Transverse colon (tissue), 4 donors: ENCODE results near the gene TSPYL4. TPM values are rescaled to one million over a fixed set of nuclear protein-coding genes. Genes with fewer than 3 reads are reported as not detected.

Experiments used
- DNase-seq: peaks from one replicate; pipeline ENCODE4 v3.0.0-alpha.2; 2019
- H3K27ac ChIP-seq, 4 donors: fragments of 200-600 bp; sonication (generic); 2 replicates each; pipeline ENCODE4 v1.5.1; 2016 to 2018; ENCODE audit warnings: inconsistent platforms in 4 of 4
- H3K27me3 ChIP-seq: fragments of 200-600 bp; sonication (generic); 2 replicates; pipeline ENCODE4 v1.5.1; 2017; ENCODE audit warnings: inconsistent platforms
- H3K36me3 ChIP-seq, 4 donors: fragments of 200-600 bp; sonication (generic); 2 replicates each; pipeline ENCODE4 v1.5.1; 2017 to 2019; ENCODE audit warnings: inconsistent platforms in 4 of 4
- H3K4me1 ChIP-seq, 4 donors: fragments of 200-600 bp; sonication (generic); 2 replicates each; pipeline ENCODE4 v1.5.1; 2017 to 2020; ENCODE audit warnings: inconsistent platforms in 4 of 4
- H3K4me3 ChIP-seq, 4 donors: fragments of 200-600 bp; sonication (generic); 1 replicate in 1 of 4; 2 replicates in 3 of 4; pipeline versions ENCODE4 v1.5.1 to v1.6.1; 2017 to 2019; ENCODE audit warnings: inconsistent platforms in 4 of 4
- H3K9me3 ChIP-seq, 2 donors: fragments of 200-600 bp; sonication (generic); 2 replicates each; pipeline ENCODE4 v1.5.1; 2017 to 2019; ENCODE audit warnings: inconsistent platforms in 2 of 2
- CTCF ChIP-seq, 5 experiments: fragments of 200-600 bp in 3 of 5; fragments of 450-650 bp in 2 of 5; sonication (generic) in 3 of 5; IDR thresholded peaks; 1 replicate in 2 of 5; 2 replicates in 3 of 5; pipeline ENCODE4 v1.5.1; 2016 to 2017; ENCODE audit warnings: antibody characterized with exemption in 5 of 5, inconsistent platforms in 3 of 5, mild to moderate bottlenecking in 2 of 5, moderate library complexity in 1 of 5
- EP300 ChIP-seq: sonication (generic); formaldehyde crosslinking; IDR thresholded peaks from one replicate; pipeline ENCODE4 v1.6.1; 2017; ENCODE audit warnings: antibody characterized with exemption, low read depth
- POLR2A ChIP-seq: fragments of 450-650 bp; IDR thresholded peaks from one replicate; pipeline ENCODE4 v1.6.1; 2016; ENCODE audit warnings: antibody characterized with exemption, mild to moderate bottlenecking, moderate library complexity
- POLR2AphosphoS5 ChIP-seq, 3 donors: sonication (generic); formaldehyde crosslinking; IDR thresholded peaks; one replicate each; pipeline ENCODE4 v1.6.1; 2016; ENCODE audit warnings: antibody characterized with exemption in 3 of 3
- WGBS, 2 donors: methylation state at CpG; one replicate each; pipeline ENCODE4 v1.1.5; 2018; ENCODE audit warnings: low coverage in 1 of 2; 5-methylcytosine and 5-hydroxymethylcytosine counted together
- in situ Hi-C, 4 donors: fragments of 200-750 bp; cut with MboI; loops; one replicate each; pipeline versions ENCODE4 v1.15.0 to v1.15.1; 2017; ENCODE audit warnings: low sequenced_read_pairs in 3 of 4, low pct_ligation_motif_present in 1 of 4, low pct_unique_long_range_greater_than_20kb in 1 of 4
- intact Hi-C: fragments of 100-400 bp; cut with DNase I; formaldehyde crosslinking; loops from one replicate; pipeline ENCODE4 v1.15.1; 2023; ENCODE audit warnings: low total_unique reads
- total RNA-seq, 4 donors: library from RNA; depleted of rRNA; stranded (reverse); fragments of >200 nt; gene quantifications; one replicate each; pipeline ENCODE4 v1.1.0, GENCODE V29; 2016

TSPYL4 gene
- total RNA-seq, 4 donors from 2014 or later = 3.0 to 7.8 (median 6.4) TPM

DNA sequence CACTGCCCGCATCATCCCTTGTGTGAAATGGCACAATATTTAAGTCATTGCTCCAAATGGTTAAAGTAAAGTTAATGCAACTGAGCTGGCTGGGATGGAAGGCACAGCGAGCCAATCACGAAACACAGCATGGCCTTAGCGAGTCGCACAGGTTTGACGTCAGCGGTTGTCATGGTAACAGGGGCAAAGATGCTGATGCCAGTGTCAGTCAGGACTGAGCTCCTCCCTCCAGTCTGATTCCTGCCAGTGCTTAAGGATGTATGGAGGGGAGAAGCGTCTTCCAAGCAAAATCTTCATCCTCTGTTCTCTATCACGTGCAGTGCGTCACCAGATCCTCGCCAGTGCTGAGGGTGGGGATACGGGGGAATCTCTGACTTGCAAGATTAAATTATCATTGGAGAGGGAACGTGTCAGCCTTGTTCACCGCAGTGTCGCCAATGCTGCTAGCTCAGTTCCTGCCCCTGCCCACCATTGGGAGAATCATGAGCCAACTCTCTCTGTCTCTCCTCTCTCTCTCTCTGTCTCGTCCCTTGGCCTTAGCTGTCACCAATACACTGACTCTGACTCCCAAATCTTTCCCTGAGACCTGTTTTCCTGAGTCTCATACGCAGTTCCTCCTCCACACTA, 24.5 kb downstream of the TSPYL4 start:
- Histone ChIP-seq H3K36me3 (no peaks in the 10 kb centered on the region), H3K27ac (peak overlapping the region in 1 of 4 donors; percentile 6), H3K4me3 (no peak overlapping the region), H3K27me3 (no peaks in the 10 kb centered on the region), H3K9me3 (no peaks in the 10 kb centered on the region), H3K4me1 (no peaks in the 10 kb centered on the region)
- peak; percentile 65 for DNase-seq
- TF ChIP-seq POLR2A (no peak), CTCF (IDR thresholded peaks at IDR 0.05) (no peak), EP300 (no peak), POLR2AphosphoS5 (IDR thresholded peaks at IDR 0.05) (no peak)
- 66 to 89% methylated on average over 8 to 17 of the region's 17 CpGs for WGBS, 2 donors
- intact Hi-C loops = no loop called here
- in situ Hi-C loops = no loop called here

DNA sequence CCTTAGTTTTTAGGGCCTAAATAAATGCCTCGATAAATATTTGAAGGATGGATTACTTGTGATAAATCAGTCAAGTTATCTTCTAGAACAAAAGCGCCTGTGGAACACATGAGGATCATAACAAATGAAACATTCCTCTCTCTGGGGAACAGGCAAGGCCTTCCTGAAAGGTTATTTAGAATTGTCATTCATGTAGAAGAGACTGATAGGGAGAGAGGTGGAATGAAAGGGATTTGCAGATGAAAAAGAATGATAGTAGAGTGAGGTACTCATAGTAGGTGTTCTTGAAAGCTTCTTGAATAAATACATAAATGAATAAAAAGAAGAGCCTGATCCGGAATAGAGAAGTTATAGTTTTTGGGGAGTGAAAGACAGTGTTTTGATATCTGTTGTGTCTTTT, 30.5 kb downstream of the TSPYL4 start:
- Histone ChIP-seq H3K9me3 (no peaks in the 10 kb centered on the region), H3K27ac (no peak overlapping the region), H3K27me3 (no peaks in the 10 kb centered on the region), H3K4me3 (no peak overlapping the region), H3K4me1 (no peaks in the 10 kb centered on the region), H3K36me3 (peaks cover 0 to 5% (median 0%) of the 10 kb centered on the region in 4 donors)
- no peak for DNase-seq
- intact Hi-C loops = no loop called here
- in situ Hi-C loops = no loop called here
- WGBS, 2 donors = 89 to 91% methylated on average over 3 of the region's 3 CpGs
- no peak for TF ChIP-seq POLR2AphosphoS5 (IDR thresholded peaks at IDR 0.05)
- TF ChIP-seq EP300 = no peak
- no peak for TF ChIP-seq CTCF (IDR thresholded peaks at IDR 0.05)
- TF ChIP-seq POLR2A = no peak

- Histone ChIP-seq H3K36me3 (peaks cover 0 to 5% (median 0%) of the 10 kb centered on the region in 4 donors), H3K27me3 (no peaks in the 10 kb centered on the region), H3K4me1 (no peaks in the 10 kb centered on the region), H3K27ac (no peak overlapping the region), H3K4me3 (no peak overlapping the region), H3K9me3 (no peaks in the 10 kb centered on the region)
- DNase-seq = no peak
- in situ Hi-C loops = no loop called here
- WGBS, 2 donors = 76 to 94% methylated on average over 2 of the region's 2 CpGs
- intact Hi-C loops = no loop called here
- TF ChIP-seq POLR2AphosphoS5 (IDR thresholded peaks at IDR 0.05) (no peak), EP300 (no peak), POLR2A (no peak), CTCF (IDR thresholded peaks at IDR 0.05) (no peak)
Observed at GRCh38 chr6:116221911-116222310, 32.0 kb downstream of the TSPYL4 start.

GRCh38 chr6:116221067-116221466, 32.8 kb downstream of the TSPYL4 start:
- Histone ChIP-seq H3K4me1 (no peaks in the 10 kb centered on the region), H3K27me3 (no peaks in the 10 kb centered on the region), H3K36me3 (peaks cover 0 to 5% (median 0%) of the 10 kb centered on the region in 4 donors), H3K27ac (no peak overlapping the region), H3K4me3 (no peak overlapping the region), H3K9me3 (no peaks in the 10 kb centered on the region)
- intact Hi-C loops = no loop called here
- no peak for DNase-seq
- in situ Hi-C loops = no loop called here
- TF ChIP-seq POLR2AphosphoS5 (IDR thresholded peaks at IDR 0.05) (no peak), EP300 (no peak), POLR2A (no peak), CTCF (IDR thresholded peaks at IDR 0.05) (no peak)
- 84 to 90% methylated on average over 3 of the region's 3 CpGs for WGBS, 2 donors
